ENCODE results near the gene SLC22A7.

- TF ChIP-seq CTCF (IDR thresholded peaks at IDR 0.05) = no peak
- TF ChIP-seq POLR2A (IDR thresholded peaks at IDR 0.05) = no peak
- TF ChIP-seq EP300 (IDR thresholded peaks at IDR 0.05) = no peak
- TF ChIP-seq POLR2AphosphoS5 (IDR thresholded peaks at IDR 0.05) = no peak
Observed at GRCh38 chr6:43295456-43295855, 2.6 kb upstream of the SLC22A7 start.
